Left lung (tissue), 14 donors: ENCODE measurements around the gene CGB1. TPM values are rescaled to one million over a fixed set of nuclear protein-coding genes. Genes with fewer than 3 reads are reported as not detected.
"Not testable (repeated sequence)": the region's sequence is repeated elsewhere in the genome, so short reads cannot be mapped to it uniquely, and the experiment has no call there.

Experiments
- ATAC-seq: fragments of 200-7000 bp; cut with Tn5 transposase; one replicate; pipeline ENCODE4 v1.9.1; 2020; ENCODE audit warnings: moderate library complexity
- DNase-seq, 4 donors: peaks; one replicate each; pipeline ENCODE4 v3.0.0-alpha.2; 2013 to 2020
- H3K27ac ChIP-seq, 2 donors: fragments of 200-600 bp; sonication (generic) in 1 of 2; one replicate each; pipeline versions ENCODE4 v1.5.0 to v1.8.0; 2020 to 2021
- H3K27me3 ChIP-seq, 2 donors: fragments of 200-600 bp; sonication (generic) in 1 of 2; one replicate each; pipeline versions ENCODE4 v1.5.0 to v1.8.0; 2020 to 2021
- H3K36me3 ChIP-seq, 2 donors: fragments of 200-600 bp; sonication (generic) in 1 of 2; one replicate each; pipeline versions ENCODE4 v1.5.0 to v1.8.0; 2020 to 2021
- H3K4me1 ChIP-seq, 2 donors: fragments of 200-600 bp; one replicate each; pipeline ENCODE4 v1.8.0; 2021
- H3K4me3 ChIP-seq, 2 donors: fragments of 200-600 bp; sonication (generic) in 1 of 2; one replicate each; pipeline versions ENCODE4 v1.5.0 to v1.8.0; 2020 to 2021; ENCODE audit warnings: mild to moderate bottlenecking in 1 of 2
- H3K9me3 ChIP-seq, 2 donors: fragments of 200-600 bp; sonication (generic) in 1 of 2; one replicate each; pipeline versions ENCODE4 v1.5.0 to v1.8.0; 2020 to 2021
- intact Hi-C, 2 donors: fragments of 100-400 bp; cut with DNase I; formaldehyde crosslinking; loops; one replicate each; pipeline versions ENCODE4 v1.11.2 to v1.14.2; 2022
- long read RNA-seq, 12 donors: library from polyadenylated mRNA in 2 of 12; unstranded in 2 of 12; transcript quantifications; one replicate each; pipeline ENCODE4 v2.0.0 and lab custom pipeline, GENCODE V29; 2019 to 2026
- polyA plus RNA-seq, 6 donors: library from polyadenylated mRNA; unstranded; fragments of 120-200 nt; gene quantifications; one replicate each; pipeline ENCODE4 v1.2.1, GENCODE V29; 2013; ENCODE audit not compliant: insufficient read length in 6 of 6
- total RNA-seq, 2 donors: library from RNA; stranded (reverse); fragmentation: NEBNext Ultra II Directional; extraction: Animal tissue kit (Norgen Biotek cat#: 25700); gene quantifications; one replicate each; pipeline ENCODE4 v1.2.1, GENCODE V29; 2021
- TF ChIP-seq, protein P1 (sequence below), 2 donors: fragments of 200-600 bp; sonication (generic) in 1 of 2; IDR thresholded peaks; one replicate each; pipeline versions ENCODE4 v1.5.0 to v1.8.0; 2021; ENCODE audit warnings: antibody characterized with exemption in 2 of 2
- donor health status: DM: no; HTN: yes; CAD: no.
- donor health status: DM: no; HTN: no; CAD: no.

CGB1 gene
- total RNA-seq (not detected), polyA plus RNA-seq (not detected)
- long read RNA-seq, donor 1: 0 reads
- long read RNA-seq, donor 2: 0 reads
- long read RNA-seq, donor 3: 0 reads
- long read RNA-seq, donor 4: 0 reads
- long read RNA-seq, donor 5: 0 reads
- long read RNA-seq, donor 6: 0 reads
- long read RNA-seq, donor 7: 0 reads
- long read RNA-seq, donor 8: 0 reads
- long read RNA-seq, donor 9: 0 reads
- long read RNA-seq, donor 10: 0 reads
- long read RNA-seq, donor 11: 0 reads
- long read RNA-seq, donor 12: 0 reads

DNA sequence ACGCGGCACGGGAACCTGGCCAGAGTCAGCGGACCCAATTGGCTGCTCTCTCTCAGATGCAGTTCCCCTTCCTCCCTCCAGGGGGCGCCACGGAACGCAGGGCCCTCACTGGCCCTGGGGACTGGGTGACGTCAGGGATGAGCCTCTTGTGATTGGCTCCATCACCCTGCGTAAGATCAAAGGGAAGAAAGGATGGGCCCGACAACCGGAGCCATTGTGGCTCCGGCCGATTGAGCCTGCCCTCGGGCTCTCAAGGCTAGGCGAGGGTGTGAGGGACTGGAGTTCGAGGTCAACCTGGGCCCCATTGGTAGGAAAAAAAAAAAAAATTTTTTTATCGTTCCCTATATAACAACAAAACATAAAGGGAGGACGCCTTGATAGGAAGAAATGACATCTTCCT is at the start of gene CGB1:
Gene CGB1, minus strand, starts transcription at position 81 of the 400 bp plus-strand sequence. CDS start 184 bp downstream, outside the sequence.
- ATAC-seq, H3K4me1 ChIP-seq, intact Hi-C loops, H3K4me3 ChIP-seq, H3K36me3 ChIP-seq, DNase-seq, H3K27ac ChIP-seq, H3K9me3 ChIP-seq, H3K27me3 ChIP-seq: not testable (repeated sequence)
- TF ChIP-seq, protein P1, sequence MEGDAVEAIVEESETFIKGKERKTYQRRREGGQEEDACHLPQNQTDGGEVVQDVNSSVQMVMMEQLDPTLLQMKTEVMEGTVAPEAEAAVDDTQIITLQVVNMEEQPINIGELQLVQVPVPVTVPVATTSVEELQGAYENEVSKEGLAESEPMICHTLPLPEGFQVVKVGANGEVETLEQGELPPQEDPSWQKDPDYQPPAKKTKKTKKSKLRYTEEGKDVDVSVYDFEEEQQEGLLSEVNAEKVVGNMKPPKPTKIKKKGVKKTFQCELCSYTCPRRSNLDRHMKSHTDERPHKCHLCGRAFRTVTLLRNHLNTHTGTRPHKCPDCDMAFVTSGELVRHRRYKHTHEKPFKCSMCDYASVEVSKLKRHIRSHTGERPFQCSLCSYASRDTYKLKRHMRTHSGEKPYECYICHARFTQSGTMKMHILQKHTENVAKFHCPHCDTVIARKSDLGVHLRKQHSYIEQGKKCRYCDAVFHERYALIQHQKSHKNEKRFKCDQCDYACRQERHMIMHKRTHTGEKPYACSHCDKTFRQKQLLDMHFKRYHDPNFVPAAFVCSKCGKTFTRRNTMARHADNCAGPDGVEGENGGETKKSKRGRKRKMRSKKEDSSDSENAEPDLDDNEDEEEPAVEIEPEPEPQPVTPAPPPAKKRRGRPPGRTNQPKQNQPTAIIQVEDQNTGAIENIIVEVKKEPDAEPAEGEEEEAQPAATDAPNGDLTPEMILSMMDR (IDR thresholded peaks at IDR 0.05): peak in 1 of 2 donors; percentile 28

- H3K27me3 ChIP-seq: no peaks in the 10 kb centered on the region
- intact Hi-C loops: no loop called here
- peaks cover 6 to 44% of the 10 kb centered on the region in 2 donors for H3K36me3 ChIP-seq
- H3K9me3 ChIP-seq: no peaks in the 10 kb centered on the region
- no peak overlapping the region for H3K27ac ChIP-seq
- peaks cover 12 to 35% of the 10 kb centered on the region in 2 donors for H3K4me1 ChIP-seq
- TF ChIP-seq, protein P1 (IDR thresholded peaks at IDR 0.05): no peak
- DNase-seq: no peak
- H3K4me3 ChIP-seq: peak overlapping the region; percentile 90 to 99
- ATAC-seq: no peak
These were observed 49.6 kb upstream of the CGB1 start for GRCh38 chr19:49086296-49086695.

GRCh38 chr19:49085868-49086232 is 49.2 kb upstream of the CGB1 start:
- peaks cover 12 to 35% of the 10 kb centered on the region in 2 donors for H3K4me1 ChIP-seq
- ATAC-seq: no peak
- DNase-seq: no peak
- peak overlapping the region; percentile 90 to 99 for H3K4me3 ChIP-seq
- H3K27me3 ChIP-seq: no peaks in the 10 kb centered on the region
- H3K9me3 ChIP-seq: no peaks in the 10 kb centered on the region
- TF ChIP-seq, protein P1 (IDR thresholded peaks at IDR 0.05): no peak
- peaks cover 6 to 40% of the 10 kb centered on the region in 2 donors for H3K36me3 ChIP-seq
- intact Hi-C loops: no loop called here
- peak overlapping the region; percentile 69 to 86 for H3K27ac ChIP-seq

- Histone ChIP-seq H3K4me1 (peaks cover 12 to 35% of the 10 kb centered on the region in 2 donors), H3K4me3 (peak within 1 kb of the TSS; percentile 90 to 99), H3K9me3 (no peaks in the 10 kb centered on the region), H3K36me3 (peaks cover 2 to 33% of the 10 kb centered on the region in 2 donors), H3K27ac (peak within 1 kb of the TSS; percentile 69 to 86), H3K27me3 (no peaks in the 10 kb centered on the region)
- TF ChIP-seq, protein P1 (IDR thresholded peaks at IDR 0.05): peak in 1 of 2 donors; percentile 7
- ATAC-seq (peak; percentile 99), DNase-seq (peak; percentile 99 to 100 (median 99))
- intact Hi-C loops: no loop called here
These were observed 48.5 kb upstream of the CGB1 start, which contains the start of gene SNRNP70 for GRCh38 chr19:49085020-49085867. TSS of gene SNRNP70 (plus strand) at chr19:49085451. CDS start at chr19:49086415, 964 bp downstream.
